Measurements from ENCODE around the gene LGALS1.

Gene LGALS1

DNA sequence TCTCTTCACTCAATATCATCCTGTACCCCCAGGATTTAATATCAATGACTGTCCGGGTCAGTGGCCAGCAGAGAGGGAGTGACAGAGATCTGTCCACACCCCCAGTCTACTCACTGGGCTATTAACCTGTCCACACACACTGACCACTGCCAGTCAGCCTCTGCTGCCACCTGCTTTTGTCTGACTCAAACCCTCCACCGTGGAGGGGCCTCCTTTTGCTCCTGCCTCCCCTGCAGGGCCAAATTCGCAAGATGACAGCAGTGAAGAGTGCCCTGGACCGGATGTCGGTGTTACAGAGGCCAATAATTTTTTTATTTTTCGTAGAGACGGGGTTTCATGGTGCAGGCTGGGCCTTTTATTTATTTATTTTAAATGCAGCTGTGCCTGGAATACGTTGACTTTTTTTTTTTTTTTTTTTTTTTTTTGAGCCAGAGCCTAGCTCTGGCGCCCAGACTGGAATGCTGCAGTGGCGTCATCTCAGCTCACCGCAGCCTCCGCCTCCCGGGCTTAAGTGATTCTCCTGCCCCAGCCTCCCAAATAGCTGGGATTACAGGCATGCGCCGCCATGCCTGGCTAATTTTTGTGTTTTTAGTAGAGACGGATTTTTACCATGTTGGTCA, 11.8 kb upstream of the LGALS1 start:
- TF ChIP-seq GATA3 (IDR thresholded peaks at IDR 0.05; ENCODE audit: low read depth, low read length) (no peak), GATA2 (IDR thresholded peaks at IDR 0.05; ENCODE audit: low read depth, low read length) (no peak)

DNA sequence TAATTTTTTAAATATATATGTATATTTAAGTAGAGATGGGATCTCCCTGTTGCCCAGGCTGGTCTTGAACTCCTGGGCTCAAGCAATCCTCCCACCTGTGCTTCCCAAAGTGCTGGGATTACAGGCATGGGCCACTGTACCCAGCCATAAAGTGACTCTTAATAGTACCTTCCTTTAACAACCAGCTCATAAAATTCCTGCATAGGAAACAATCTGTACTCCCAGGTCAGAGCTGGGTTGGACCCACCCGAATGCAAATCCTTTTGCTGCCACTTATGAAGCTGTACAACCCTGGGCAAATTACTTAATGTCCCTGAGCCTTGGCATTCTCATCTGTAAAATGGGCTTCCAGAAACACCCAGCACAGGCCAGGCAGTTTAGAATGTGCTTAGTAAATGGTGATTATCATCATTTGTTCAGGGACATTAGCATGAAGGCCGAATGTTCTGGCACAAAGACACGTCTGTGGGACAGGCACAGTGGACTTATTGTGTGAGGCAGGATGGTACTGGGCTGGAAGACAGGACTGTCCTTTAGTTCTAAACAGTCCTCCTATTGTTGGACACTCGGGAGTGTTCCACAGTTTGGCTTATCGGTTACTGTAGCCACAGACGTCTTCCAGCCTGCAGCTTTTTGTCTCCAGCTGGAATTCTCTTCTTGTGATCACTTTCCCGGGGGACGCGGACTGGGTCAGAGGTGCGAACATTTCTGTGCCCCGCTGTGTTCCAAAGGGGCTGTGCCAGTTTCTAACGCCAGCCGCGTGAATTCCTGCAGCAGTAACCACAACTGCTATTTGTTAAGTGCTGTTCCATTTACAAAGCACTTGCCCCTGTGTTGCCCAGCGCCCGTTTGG, 11.0 kb upstream of the LGALS1 start:
- no peak for TF ChIP-seq GATA2 (IDR thresholded peaks at IDR 0.05; ENCODE audit: low read depth, low read length)
- TF ChIP-seq GATA3 (IDR thresholded peaks at IDR 0.05; ENCODE audit: low read depth, low read length): no peak

GRCh38 chr22:37665487-37665886, 9.9 kb upstream of the LGALS1 start:
- no peak for TF ChIP-seq GATA3 (IDR thresholded peaks at IDR 0.05; ENCODE audit: low read depth, low read length)

DNA sequence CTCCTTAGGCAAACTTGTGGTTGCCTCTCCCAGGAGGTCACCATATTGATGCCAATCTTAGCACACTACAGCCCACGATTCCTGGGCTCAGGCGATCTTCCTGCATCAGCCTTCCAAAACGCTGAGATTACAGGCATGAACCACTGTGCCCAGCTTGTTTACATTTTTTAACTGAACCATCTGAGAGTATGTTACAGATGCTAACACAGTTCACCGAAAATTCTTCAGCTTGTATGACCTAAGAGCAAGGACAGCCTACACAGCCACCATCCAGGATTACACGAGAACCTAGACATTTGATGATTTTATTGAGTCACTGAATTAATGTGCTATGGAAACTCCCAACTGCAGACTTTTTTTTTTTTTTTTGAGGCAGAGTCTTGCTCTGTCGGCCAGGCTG, 5.8 kb upstream of the LGALS1 start:
- TF ChIP-seq GATA3 (IDR thresholded peaks at IDR 0.05; ENCODE audit: low read depth, low read length): no peak
- no peak for TF ChIP-seq GATA2 (IDR thresholded peaks at IDR 0.05; ENCODE audit: low read depth, low read length)

DNA sequence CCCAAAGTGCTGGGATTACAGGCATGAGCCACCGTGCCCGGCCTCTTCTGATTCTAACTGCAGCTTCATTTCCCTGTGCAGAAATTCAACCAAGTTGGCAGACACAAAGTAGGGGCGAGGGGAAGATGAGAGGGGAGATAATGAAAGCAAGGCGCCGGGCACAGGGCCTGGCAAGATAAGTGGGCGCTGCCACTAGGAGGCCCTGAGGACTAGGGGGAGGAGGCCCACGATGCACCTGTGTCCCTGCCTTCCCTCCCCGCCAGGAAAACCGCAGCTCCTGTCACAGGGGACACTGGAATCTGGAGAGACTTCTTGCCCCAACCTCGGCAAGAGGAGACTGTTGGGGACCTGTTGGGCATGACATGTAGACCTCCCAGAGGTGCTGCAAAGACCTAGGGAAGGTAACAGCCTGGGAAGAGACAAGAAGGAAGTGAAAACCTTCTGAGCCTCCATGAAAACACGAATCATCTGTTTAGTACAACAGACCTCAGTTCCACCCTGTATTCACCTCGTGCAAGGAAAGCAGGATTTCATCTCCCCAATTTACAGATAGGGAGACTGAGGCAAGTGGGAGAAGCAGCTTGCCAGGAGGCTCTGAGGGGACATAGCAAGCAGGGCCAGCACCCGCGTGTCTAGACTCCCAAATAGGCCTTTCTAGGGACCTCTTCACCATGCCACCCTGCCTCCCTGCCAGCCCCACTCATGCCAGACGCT, 3.1 kb upstream of the LGALS1 start:
- no peak for TF ChIP-seq GATA3 (IDR thresholded peaks at IDR 0.05; ENCODE audit: low read depth, low read length)
- peak; percentile 80 for TF ChIP-seq GATA2 (IDR thresholded peaks at IDR 0.05; ENCODE audit: low read depth, low read length)

GRCh38 chr22:37672920-37673455, 2.4 kb upstream of the LGALS1 start:
- TF ChIP-seq GATA2 (IDR thresholded peaks at IDR 0.05; ENCODE audit: low read depth, low read length): no peak
- no peak for TF ChIP-seq GATA3 (IDR thresholded peaks at IDR 0.05; ENCODE audit: low read depth, low read length)

DNA sequence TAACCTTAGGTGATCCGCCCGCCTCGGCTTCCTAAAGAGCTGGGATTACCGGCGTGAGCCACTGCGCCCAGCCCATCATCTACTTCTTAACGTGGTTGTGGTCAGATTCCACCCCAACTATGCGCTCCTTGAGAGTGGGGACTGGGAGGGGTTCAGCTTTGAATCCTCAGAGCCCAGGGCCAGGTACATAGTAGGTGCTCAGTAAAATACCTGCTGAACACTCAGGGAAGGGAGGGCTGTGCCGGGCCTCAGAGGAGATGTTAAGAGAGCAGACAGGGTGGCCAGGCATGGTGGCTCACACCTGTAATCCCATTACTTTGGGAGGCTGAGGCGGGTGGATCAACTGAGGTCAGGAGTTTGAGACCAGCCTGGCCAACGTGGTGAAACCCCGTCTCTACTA, 1.2 kb upstream of the LGALS1 start:
- TF ChIP-seq GATA3 (IDR thresholded peaks at IDR 0.05; ENCODE audit: low read depth, low read length): no peak
- TF ChIP-seq GATA2 (IDR thresholded peaks at IDR 0.05; ENCODE audit: low read depth, low read length): no peak

DNA sequence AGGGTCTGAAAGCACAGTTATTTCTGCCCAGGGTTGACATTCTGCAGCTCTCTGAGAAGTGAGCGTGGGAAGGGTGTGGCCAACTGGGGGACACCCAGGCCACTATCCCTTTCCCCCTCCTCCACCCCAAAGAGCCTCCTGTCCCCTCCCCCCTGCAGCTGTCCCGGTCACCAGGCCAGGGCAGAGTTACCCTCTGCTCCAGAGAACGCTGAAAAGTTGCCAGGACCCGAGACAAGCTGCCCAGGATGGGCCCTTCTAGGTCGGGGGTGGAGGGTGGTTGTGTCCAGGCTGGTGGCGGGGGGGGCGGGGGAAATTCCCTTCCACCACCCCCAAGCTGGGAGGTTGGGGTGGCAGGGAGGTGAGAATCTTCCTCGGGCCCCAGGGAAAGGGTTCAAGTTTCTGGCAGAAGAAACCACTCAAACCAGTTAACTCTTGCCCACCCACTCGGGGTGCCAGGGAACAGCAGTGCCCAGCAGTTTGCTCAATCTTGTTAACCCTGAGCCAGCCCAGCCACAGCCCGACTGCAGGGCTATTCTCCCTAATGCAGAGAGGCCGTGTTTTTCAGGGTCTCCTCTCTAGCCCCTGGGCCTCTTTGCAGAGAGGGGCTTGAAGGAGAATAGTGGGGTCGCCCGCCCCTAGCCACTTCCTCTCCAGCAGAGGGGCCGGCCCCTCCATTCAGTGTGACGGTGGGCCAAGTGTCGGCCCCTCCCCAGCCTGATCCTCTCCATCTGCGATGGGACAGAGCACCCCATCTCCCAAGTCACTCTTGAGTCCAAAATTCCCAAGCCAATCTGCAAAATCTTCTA, 697 bp downstream of the LGALS1 start:
- no peak for TF ChIP-seq GATA2 (IDR thresholded peaks at IDR 0.05; ENCODE audit: low read depth, low read length)
- no peak for TF ChIP-seq GATA3 (IDR thresholded peaks at IDR 0.05; ENCODE audit: low read depth, low read length)

DNA sequence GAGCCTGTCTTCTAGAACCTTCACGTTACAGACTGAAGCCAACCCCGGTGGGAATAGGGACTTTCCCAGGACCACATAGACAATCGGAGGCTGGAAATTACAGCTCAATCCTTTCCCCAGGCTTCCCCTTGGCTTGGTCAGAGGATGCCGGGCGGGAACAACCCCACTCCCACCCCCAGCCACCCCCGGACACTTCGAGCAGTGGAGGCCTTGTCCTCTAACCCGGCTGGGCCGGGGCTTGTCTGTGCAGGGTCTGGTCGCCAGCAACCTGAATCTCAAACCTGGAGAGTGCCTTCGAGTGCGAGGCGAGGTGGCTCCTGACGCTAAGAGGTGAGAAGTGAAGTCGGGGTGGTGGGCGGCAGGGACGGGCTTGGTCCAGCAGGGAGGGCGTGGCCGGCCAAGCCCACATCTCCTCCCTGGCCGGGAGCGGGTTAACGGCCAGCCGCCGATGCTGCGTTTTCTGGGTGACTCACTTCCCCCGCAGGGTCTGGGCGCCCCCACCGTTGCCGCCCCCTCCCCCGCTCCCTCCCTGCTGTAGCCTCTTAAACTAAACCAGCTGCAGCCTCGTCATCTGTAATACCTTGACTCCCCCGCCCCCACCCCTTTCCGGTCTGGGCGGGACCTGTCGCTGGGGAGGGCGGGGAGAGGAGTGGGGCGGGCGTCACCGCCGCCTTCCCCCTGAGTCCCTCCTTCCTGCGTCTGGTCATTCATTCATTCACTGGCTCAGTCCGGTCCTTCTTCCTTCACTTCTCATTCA, 1.5 kb downstream of the LGALS1 start:
- TF ChIP-seq GATA3 (IDR thresholded peaks at IDR 0.05; ENCODE audit: low read depth, low read length) (no peak), GATA2 (IDR thresholded peaks at IDR 0.05; ENCODE audit: low read depth, low read length) (no peak)

DNA sequence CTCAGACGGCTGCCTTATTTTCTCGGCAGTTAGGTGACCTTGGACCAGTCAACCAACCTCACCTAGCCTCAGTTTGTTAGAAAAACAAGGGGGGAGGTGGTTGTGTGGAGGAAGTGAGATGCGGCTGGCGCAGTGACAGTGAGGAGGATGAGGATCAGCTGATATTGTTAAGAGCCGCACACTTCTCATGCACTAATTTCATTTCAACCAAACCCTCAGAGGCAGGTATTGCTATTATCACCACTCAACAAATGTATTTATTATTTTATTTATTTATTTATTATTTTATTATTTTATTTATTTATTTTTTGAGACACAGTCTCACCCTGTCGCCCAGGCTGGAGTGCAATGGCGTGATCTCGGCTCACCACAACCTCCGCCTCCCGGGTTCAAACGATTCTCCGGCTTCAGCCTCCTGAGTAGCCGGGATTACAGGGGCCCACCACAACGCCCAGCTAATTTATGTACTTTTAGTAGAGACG, 2.1 kb downstream of the LGALS1 start:
- TF ChIP-seq GATA3 (IDR thresholded peaks at IDR 0.05; ENCODE audit: low read depth, low read length): no peak

GRCh38 chr22:37678372-37678771, 2.9 kb downstream of the LGALS1 start:
- no peak for TF ChIP-seq GATA3 (IDR thresholded peaks at IDR 0.05; ENCODE audit: low read depth, low read length)
- TF ChIP-seq GATA2 (IDR thresholded peaks at IDR 0.05; ENCODE audit: low read depth, low read length): no peak

- no peak for TF ChIP-seq GATA2 (IDR thresholded peaks at IDR 0.05; ENCODE audit: low read depth, low read length)
- no peak for TF ChIP-seq GATA3 (IDR thresholded peaks at IDR 0.05; ENCODE audit: low read depth, low read length)
These were observed 4.2 kb downstream of the LGALS1 start for GRCh38 chr22:37679670-37680069.
